ENCODE measurements around the gene CD274.

Gene CD274

GRCh38 chr9:5515261-5515650, 64.9 kb downstream of the CD274 start:
- H3K36me3 ChIP-seq: no peaks in the 10 kb centered on the region
- H3K27ac ChIP-seq: no peak overlapping the region
- no peaks in the 10 kb centered on the region for H3K27me3 ChIP-seq
- peaks cover 0 to 34% (median 14%) of the 10 kb centered on the region in 4 donors for H3K4me1 ChIP-seq
- no peak for TF ChIP-seq CTCF (IDR thresholded peaks at IDR 0.05)
- H3K9me3 ChIP-seq: no peaks in the 10 kb centered on the region
- no peak overlapping the region for H3K4me3 ChIP-seq
- DNase-seq: no peak
- intact Hi-C loops (cut with DNase I; ENCODE audit: low total_unique reads): no loop called here

- H3K27ac ChIP-seq: no peak overlapping the region
- H3K27me3 ChIP-seq: no peaks in the 10 kb centered on the region
- no peaks in the 10 kb centered on the region for H3K9me3 ChIP-seq
- no peak for DNase-seq
- no peaks in the 10 kb centered on the region for H3K36me3 ChIP-seq
- TF ChIP-seq CTCF (IDR thresholded peaks at IDR 0.05): no peak
- intact Hi-C loops (cut with DNase I; ENCODE audit: low total_unique reads): no loop called here
- peaks cover 0 to 22% (median 8%) of the 10 kb centered on the region in 4 donors for H3K4me1 ChIP-seq
- H3K4me3 ChIP-seq: no peak overlapping the region
Measured at GRCh38 chr9:5516453-5517220, 66.3 kb downstream of the CD274 start.

- no peak for DNase-seq
- H3K4me3 ChIP-seq: no peak overlapping the region
- H3K27ac ChIP-seq: no peak overlapping the region
- H3K9me3 ChIP-seq: no peaks in the 10 kb centered on the region
- no peaks in the 10 kb centered on the region for H3K27me3 ChIP-seq
- peaks cover 0 to 15% (median 7%) of the 10 kb centered on the region in 4 donors for H3K4me1 ChIP-seq
- peaks cover 0 to 6% (median 0%) of the 10 kb centered on the region in 3 donors for H3K36me3 ChIP-seq
- intact Hi-C loops (cut with DNase I; ENCODE audit: low total_unique reads): no loop called here
- TF ChIP-seq CTCF (IDR thresholded peaks at IDR 0.05): no peak
Measured at GRCh38 chr9:5518171-5518936, 68.0 kb downstream of the CD274 start.

GRCh38 chr9:5518937-5519319, 68.6 kb downstream of the CD274 start:
- no peak overlapping the region for H3K27ac ChIP-seq
- no peak for TF ChIP-seq CTCF (IDR thresholded peaks at IDR 0.05)
- intact Hi-C loops (cut with DNase I; ENCODE audit: low total_unique reads): no loop called here
- H3K27me3 ChIP-seq: no peaks in the 10 kb centered on the region
- peaks cover 0 to 15% (median 7%) of the 10 kb centered on the region in 4 donors for H3K4me1 ChIP-seq
- no peak overlapping the region for H3K4me3 ChIP-seq
- H3K9me3 ChIP-seq: no peaks in the 10 kb centered on the region
- DNase-seq: no peak
- H3K36me3 ChIP-seq: peaks cover 0 to 6% (median 0%) of the 10 kb centered on the region in 3 donors
